ENCODE measurements around the gene NEDD4L. TPM values are rescaled to one million over a fixed set of nuclear protein-coding genes. Genes with fewer than 3 reads are reported as not detected.
"Not testable (repeated sequence)": the region's sequence is repeated elsewhere in the genome, so short reads cannot be mapped to it uniquely, and the experiment has no call there.

The NEDD4L gene
- total RNA-seq, 3 donors from 2014 or later: 2.6 to 4.7 (median 2.9) TPM

- not testable (repeated sequence) for ATAC-seq; H3K9me3 Mint-ChIP-seq; H3K27me3 Mint-ChIP-seq (ENCODE audit: low read depth); H3K36me3 Mint-ChIP-seq (ENCODE audit: insufficient read depth); DNase-seq; H3K4me3 Mint-ChIP-seq
- H3K4me1 Mint-ChIP-seq (ENCODE audit: low read depth): peaks cover 15% of the 10 kb centered on the region
Observed at GRCh38 chr18:58435221-58436005, 391.4 kb downstream of the NEDD4L start.

GRCh38 chr18:58438161-58438957 lies 394.3 kb downstream of the NEDD4L start:
- DNase-seq (no peak), ATAC-seq (peak; percentile 43 to 59)
- Mint-ChIP-seq H3K9me3 (no peaks in the 10 kb centered on the region), H3K4me3 (peak overlapping the region; percentile 77), H3K4me1 (ENCODE audit: low read depth) (peaks cover 15% of the 10 kb centered on the region), H3K27me3 (ENCODE audit: low read depth) (no peaks in the 10 kb centered on the region), H3K36me3 (ENCODE audit: insufficient read depth) (no peaks in the 10 kb centered on the region)

GRCh38 chr18:58438958-58439300 lies 394.9 kb downstream of the NEDD4L start:
- Mint-ChIP-seq H3K4me3 (peak overlapping the region; percentile 77), H3K4me1 (ENCODE audit: low read depth) (peaks cover 15% of the 10 kb centered on the region), H3K27me3 (ENCODE audit: low read depth) (no peaks in the 10 kb centered on the region), H3K9me3 (no peaks in the 10 kb centered on the region), H3K36me3 (ENCODE audit: insufficient read depth) (no peaks in the 10 kb centered on the region)
- DNase-seq (no peak), ATAC-seq (peak; percentile 30 to 58)

GRCh38 chr18:58443671-58444070 lies 399.6 kb downstream of the NEDD4L start:
- Mint-ChIP-seq H3K36me3 (ENCODE audit: insufficient read depth) (no peaks in the 10 kb centered on the region), H3K27me3 (ENCODE audit: low read depth) (no peaks in the 10 kb centered on the region), H3K4me1 (ENCODE audit: low read depth) (peaks cover 7% of the 10 kb centered on the region), H3K4me3 (no peak overlapping the region), H3K9me3 (no peaks in the 10 kb centered on the region)
- DNase-seq: no peak
- ATAC-seq: no peak

GRCh38 chr18:58446391-58447060 lies 402.5 kb downstream of the NEDD4L start:
- H3K27me3 Mint-ChIP-seq (ENCODE audit: low read depth): no peaks in the 10 kb centered on the region
- H3K4me1 Mint-ChIP-seq (ENCODE audit: low read depth): no peaks in the 10 kb centered on the region
- no peak for ATAC-seq
- H3K36me3 Mint-ChIP-seq (ENCODE audit: insufficient read depth): no peaks in the 10 kb centered on the region
- no peak for DNase-seq
- no peak overlapping the region for H3K4me3 Mint-ChIP-seq
- no peaks in the 10 kb centered on the region for H3K9me3 Mint-ChIP-seq

- Mint-ChIP-seq H3K27me3 (ENCODE audit: low read depth) (no peaks in the 10 kb centered on the region), H3K4me3 (no peak overlapping the region), H3K9me3 (no peaks in the 10 kb centered on the region), H3K36me3 (ENCODE audit: insufficient read depth) (no peaks in the 10 kb centered on the region), H3K4me1 (ENCODE audit: low read depth) (no peaks in the 10 kb centered on the region)
- ATAC-seq (no peak), DNase-seq (no peak)
Observed at GRCh38 chr18:58447402-58448095, 403.5 kb downstream of the NEDD4L start.

- ATAC-seq (no peak), DNase-seq (no peak)
- peaks cover 3% of the 10 kb centered on the region for H3K27me3 Mint-ChIP-seq (ENCODE audit: low read depth)
- no peak overlapping the region for H3K4me3 Mint-ChIP-seq
- no peaks in the 10 kb centered on the region for H3K4me1 Mint-ChIP-seq (ENCODE audit: low read depth)
- H3K36me3 Mint-ChIP-seq (ENCODE audit: insufficient read depth): no peaks in the 10 kb centered on the region
- H3K9me3 Mint-ChIP-seq: no peaks in the 10 kb centered on the region
Observed at GRCh38 chr18:58449464-58449863, 405.4 kb downstream of the NEDD4L start.

Other genes with a start within 250 kb of the NEDD4L start
- under 1 TPM; 0.13 to 0.22 (median 0.15) TPM for gene ATP8B1, start 240.9 kb upstream of the NEDD4L start, total RNA-seq